Stimulated activated naive CD8-positive, alpha-beta T cell treated with anti-CD3 and anti-CD28 coated beads, Interleukin-15, Interleukin-2, amounts not matched to agents 100 U/mL and 50 U/mL, for 24 hours (primary cell): Measurements from ENCODE around the gene MAPKBP1.
A peak's percentile ranks its signal among the peaks of the same experiment; 100 is the strongest.

ENCODE experiments used
- ATAC-seq: fragments of 150-1000 bp; cut with Tn5 transposase; one replicate; pipeline ENCODE4 v1.10.0; 2021
- DNase-seq: peaks from one replicate; pipeline ENCODE4 v3.0.0; 2021

Gene MAPKBP1

DNA sequence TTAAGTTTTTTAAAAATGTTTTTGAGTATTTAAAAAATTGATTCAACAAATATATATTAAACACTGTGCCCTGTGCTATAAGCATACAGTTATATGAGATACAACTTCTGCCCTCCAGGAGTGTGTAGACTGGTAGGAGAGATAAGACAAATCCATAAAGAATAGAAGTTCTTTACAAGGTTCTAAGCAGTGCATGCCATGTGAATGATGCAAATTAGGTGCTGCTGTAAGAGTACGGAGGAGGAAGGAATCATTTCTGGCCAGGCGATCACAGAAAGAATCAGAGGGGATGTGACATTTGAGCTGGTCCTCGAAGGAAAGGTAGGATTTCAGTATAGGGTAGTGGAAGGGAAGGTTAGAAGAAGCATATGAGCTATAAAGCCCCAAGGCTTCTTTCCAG lies 14.0 kb downstream of the MAPKBP1 start:
- DNase-seq (no peak), ATAC-seq (no peak)

DNA sequence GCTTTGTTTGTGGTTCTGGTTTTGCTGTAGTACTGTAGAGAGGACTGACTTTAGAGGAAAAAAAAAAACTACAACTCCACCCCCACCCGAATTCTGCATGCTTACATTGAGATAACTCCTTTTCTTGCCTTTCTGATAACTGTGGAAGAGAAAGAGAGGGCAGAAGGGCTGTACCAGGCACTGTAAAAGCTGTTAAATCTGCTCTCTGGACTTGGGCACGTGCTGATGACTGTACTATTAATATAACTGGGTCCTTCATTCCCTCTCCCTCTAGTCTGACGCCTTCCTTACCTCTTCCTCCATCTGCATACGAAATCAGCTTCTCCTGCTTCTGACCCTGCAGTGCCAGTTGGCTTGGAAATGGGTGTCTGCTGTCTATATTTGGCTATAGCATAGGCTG lies 15.0 kb downstream of the MAPKBP1 start:
- DNase-seq (no peak), ATAC-seq (no peak)

DNA sequence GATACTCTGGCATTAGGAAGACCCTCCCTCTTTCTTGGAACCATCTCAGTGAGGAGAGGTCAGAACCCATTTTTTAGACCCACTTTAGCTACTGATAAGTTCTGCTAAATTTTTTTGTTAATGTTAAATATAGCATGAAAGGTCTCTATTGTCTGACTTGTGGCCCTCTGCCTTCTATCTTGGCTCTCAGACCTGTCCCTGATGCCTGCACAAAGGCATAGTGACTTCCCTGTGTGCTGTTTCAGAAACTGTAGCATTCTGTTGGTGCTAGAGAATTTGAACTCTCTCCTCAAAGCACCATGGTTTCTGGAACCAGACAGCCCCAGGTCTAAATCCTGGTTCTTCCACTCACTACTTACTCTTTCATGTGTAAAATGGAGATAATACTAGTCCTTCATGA lies 15.4 kb downstream of the MAPKBP1 start:
- no peak for ATAC-seq
- no peak for DNase-seq

DNA sequence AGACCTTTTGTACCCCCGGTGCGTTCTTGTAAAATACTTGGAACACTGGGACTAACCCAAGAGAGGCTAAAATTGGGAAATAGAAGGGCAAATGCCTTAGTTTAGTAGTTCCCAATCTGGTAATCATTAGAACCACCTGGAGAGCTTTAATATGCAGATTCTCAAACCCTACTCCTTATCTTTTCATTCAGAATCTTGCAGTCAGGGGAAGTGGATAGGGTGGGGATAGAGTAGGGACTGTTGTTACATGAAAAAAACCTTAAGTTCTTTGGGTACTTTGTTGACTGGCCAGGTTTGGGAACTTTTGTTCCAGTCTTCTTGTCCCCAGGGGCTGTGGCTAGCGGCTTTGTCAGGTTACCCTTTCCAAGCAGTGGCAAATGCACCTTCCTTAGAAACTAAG lies 15.9 kb downstream of the MAPKBP1 start:
- ATAC-seq (no peak), DNase-seq (no peak)

DNA sequence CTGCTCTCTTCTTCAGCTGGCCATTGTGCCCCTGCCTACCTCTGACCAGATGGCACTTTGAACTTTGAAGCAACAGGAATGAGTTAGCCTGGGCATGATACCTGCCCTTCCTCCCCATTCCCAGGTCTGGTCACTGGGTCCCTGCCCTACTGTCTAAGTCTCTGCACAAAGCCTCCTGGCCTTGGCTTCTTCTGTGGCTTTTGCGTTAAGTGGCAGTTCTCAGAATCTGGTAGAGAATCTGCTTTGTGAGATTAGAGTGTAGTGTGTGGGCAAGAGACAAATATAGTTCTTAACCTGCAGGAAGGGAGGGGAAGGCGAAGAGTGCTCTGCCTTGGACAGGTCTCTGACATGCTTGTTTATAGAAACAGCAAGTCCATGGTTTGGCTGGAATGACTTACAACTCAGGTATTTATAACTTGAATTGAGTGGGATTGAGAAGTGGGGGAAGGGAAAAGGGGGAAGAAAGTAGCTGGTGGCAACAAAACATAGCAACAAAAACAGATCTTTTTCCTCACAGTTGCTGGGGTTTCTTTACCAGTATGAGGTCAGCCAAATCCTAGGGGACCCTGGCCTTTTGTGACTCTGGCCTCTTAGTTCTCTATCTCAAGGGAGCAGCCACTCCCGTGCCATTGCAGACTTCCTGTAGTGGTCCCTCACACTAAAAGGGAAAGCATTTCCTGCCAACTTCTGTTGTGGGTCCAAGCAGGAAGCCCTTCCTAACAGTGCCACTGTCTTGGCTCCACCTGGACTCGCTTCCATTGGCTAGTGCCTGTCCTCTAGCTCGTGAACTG lies 16.7 kb downstream of the MAPKBP1 start:
- ATAC-seq (no peak), DNase-seq (no peak)

DNA sequence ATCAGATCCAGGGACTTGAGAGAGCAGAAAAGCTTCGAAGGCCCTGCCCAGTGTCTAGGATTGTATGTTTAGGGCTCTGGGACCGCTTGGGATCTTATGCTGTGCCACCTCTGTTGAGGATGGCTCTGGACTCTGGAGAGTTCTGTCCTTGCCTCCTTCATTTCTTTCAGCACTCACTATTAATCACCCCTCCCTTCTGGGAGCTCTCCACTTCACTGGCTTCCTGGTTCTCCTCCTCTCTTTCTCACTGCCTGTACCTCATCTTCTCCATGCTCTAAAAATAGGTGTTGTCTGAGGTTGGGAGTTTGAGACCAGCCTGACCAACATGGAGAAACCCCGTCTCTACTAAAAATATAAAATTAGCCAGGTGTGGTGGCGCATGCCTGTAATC lies 17.3 kb downstream of the MAPKBP1 start:
- DNase-seq: no peak
- ATAC-seq: no peak

DNA sequence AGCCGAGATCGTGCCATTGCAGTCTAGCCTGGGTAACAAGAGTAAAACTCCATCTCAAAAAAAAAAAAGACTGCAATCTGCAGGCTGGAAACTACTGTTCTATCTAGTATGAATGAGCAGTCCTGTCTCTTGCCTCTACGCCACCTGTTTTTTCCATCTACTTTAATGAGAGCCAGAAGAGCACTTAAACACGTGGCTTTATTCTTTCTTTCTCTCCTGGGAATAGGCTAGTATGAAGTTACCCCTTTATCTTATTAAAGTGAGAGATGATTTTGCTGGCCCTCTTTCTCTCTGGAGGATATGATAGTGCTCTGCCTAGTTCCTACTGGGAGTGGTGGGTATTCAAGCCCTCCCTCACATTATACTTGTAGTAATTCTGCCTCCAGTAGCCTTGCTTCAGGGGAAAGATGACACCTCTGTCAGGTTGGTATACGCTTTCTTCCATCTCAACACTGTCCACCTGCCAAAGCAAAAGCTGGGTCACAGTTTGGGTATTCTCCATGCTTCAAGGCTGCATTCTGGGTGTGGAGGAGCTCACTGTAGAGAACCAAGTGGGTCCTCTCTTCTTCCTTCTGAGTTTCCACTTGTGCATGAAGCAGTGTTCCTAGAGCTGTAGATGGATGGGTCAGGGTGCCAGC lies 17.8 kb downstream of the MAPKBP1 start:
- ATAC-seq: no peak
- DNase-seq: no peak

DNA sequence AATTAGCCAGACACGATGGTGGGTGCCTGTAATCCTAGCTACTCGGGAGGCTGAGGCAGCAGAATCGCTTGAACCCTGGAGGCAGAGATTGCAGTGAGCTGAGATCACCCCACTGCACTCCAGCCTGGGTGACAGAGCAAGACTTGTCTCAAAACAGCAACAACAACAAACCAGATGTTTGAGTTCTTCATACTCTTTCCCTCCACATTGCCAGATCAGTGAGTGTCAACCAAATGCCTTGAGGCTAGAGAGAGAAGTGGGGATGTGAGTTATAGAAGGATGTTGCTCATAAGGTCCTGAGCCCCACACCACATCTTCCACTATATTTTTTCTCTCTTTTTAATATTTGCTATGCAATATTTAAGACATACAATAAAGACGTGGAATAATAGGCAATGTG lies 19.8 kb downstream of the MAPKBP1 start:
- ATAC-seq (no peak), DNase-seq (no peak)

DNA sequence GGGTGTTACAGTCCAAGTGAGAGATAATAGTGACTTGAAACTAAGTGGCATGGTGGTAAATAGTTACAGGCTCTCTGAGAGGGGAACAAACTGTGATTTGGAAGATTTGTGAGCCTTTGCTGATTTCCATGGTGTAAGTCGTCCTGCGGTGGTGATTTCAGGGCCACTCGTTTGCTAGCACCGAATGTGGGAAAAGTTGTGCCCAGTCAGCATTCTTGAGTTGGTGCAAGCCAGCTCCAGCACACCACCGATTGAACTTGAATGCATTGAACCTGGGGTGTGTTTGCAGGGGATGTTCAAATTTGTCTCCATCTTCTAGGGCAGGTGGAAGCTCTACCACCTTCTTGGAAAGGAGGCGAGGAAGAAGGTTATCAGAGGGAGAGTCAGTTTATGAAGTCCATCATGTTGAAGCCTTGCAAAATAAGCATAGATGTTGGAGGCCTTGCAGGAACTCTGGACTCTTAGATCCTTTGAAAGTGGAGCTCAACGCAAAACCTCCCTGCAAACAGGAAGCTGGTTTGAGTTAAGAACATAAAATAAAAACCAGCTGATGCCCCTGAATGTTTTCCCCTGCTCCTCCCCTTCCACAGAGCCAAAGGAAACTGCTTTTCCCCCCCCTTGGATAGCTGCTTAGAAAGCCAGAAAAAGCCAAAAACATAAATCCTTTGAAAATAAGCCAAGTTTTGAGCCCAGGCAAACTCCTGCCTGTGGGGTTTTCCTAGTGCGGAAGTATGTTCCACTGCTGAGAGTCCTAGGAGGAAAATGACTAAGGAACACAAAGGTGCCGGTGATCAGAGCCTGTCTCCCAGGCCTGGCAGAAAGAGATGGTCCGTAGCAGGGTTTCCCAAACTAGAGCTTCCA lies 21.9 kb downstream of the MAPKBP1 start:
- ATAC-seq: no peak

DNA sequence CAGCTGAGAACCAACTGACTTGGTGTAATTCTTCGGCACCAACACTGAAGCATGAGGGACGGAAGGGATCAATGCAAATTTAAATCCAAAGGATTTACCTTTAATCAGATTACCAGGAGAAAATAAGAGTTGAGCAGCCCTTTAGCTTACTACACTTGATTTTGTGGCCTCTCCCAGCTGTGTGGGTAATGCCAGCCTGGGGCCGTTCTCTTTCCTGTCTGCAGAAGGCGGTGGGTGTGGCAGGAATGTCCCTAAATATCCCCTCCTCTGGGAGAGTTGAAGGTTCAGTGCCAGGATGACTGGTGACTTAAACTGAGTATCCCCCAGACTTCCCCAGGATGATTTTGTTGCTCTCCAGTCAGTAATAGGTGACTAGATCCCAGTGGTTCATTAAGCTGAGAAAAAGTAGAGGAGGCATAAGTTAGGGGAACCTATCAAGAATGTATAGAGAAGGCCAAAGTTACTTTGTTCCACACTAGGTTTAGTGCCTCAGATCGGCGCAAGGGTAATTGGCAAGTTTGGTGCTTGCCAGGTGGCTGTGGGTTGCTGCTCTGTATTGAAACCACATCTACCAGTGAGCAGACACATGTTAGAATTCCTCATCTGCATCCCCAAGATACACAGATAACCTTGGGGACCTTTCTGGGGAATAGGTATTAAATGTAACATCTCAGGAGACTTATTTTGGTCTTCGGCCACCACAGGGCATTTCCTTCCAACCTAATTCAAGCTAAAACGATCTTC lies 23.1 kb downstream of the MAPKBP1 start:
- no peak for DNase-seq
- ATAC-seq: no peak

More for the DNA sequence above, 21.9 kb downstream of the MAPKBP1 start:
- no peak for DNase-seq

DNA sequence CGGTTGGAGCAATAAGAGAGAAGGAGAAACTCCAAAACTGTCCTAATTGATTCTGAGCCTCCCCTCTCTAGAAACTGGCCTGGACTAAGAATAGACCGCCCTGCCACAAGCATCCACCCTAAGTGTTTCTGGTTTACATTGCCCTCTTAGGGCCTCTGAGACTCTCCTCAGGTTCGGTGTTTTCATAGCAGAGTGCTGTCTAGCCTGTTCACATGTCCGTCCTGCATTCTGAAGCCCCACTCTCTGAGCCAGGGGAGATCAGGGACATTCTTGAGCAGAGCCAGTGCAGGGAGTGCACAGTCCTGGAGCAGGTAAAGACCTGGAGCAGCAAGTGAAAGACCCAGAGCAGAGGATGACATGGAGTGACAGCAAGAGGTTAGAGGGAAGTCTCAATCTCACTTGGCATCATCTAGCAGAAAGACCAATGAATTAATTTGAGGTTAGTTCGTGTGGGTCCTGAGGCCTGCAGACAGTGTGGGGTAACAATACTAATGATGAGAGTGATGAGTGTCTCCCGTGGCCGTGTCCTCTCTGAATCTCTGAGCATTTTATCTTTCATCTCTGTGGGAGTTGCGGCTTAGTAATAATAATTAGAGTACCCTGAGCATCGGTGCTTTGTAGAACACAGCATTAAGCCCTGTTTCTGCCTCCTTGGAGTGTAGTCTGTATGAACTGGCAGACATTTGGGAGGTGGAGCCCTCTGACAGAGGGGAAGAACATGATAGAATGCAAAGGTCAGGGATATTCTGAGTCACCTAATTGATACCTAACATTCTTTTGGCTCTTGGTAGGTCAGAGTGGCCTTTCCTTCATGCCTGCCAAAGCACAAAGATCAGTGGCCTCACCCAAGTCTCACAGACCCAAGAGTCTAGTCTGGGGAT lies 24.6 kb downstream of the MAPKBP1 start:
- DNase-seq (peak; percentile 13), ATAC-seq (peak; percentile 85)

DNA sequence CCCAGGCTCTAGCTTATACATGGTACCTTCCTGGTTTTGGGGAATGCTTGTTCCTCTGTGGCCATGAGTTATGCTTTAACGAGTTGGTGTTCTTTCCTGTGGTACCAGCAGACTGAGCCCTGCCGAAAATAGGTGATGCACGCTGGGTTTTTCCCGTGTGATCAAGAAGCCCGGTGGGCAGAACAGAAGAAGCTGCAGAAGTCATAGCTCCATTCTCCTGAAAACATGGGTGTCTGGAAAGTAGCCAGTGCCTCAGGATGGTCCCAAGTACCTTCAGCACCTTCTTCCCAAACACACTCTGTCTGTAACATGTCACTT lies 25.2 kb downstream of the MAPKBP1 start:
- DNase-seq: no peak
- no peak for ATAC-seq

DNA sequence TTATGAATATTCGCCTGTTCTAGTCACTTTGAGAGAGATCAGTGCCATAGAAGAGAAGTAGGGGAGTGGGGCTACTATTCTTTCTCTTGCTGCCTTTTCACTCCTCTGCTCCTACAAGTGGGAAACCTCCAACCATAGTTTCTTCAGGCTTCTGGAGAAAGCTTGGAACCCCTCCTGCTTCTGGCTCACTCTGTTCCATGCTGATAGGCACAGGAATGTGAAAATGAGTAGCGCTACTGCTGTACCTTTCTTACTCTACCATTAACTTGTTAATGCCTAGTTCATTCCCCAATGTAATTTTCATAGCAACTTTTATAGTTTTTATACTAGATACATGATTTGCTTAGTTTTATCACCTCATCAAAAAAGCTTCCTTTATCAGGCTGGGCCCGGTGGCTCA lies 26.9 kb downstream of the MAPKBP1 start:
- ATAC-seq (no peak), DNase-seq (no peak)

DNA sequence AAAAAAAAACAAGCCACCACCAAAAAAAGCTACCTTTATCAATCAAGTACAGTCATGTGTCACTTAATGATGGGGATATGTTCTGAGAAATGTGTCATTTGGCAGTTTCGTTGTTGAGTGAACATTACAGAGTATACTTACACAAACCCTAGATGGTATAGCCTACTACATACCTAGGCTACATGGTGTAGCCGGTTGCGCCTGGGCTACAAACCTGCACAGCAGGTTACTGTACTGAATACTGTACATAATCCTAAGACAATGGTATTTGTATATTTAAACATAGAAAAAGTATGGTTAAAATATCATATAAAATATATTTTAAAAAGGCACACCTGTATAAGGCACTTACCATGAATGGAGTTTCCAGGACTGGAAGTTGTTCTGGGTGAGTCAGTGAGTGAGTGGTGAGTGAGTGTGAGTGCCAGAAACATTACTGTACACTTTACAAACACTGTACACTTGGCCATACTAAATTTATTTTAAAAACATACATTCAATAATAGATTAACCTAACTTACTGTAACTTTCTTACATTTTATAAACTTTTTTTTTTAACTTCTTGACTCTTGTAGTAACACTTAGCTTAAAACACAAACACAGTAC lies 27.7 kb downstream of the MAPKBP1 start:
- DNase-seq (no peak), ATAC-seq (no peak)

DNA sequence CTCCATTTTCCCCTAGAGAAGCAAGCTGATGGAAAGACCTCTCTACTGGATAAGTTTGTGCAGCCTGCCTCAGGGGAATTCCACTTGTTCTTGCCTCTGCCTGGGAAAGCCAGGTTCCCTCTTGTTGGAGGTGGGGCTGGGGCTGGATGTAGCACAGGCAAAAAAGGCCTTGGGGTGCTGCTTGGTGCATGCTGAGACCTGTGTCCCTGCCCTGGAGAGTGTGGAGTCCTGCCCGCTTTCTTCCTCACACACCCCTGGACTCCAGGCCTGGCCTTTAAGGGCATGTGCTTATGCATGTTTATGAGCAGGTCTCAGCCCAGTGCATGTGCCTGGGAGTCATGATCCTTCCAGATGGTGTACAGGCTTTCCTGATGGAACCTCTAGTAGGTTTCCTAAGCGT lies 30.1 kb downstream of the MAPKBP1 start:
- DNase-seq (no peak), ATAC-seq (no peak)

DNA sequence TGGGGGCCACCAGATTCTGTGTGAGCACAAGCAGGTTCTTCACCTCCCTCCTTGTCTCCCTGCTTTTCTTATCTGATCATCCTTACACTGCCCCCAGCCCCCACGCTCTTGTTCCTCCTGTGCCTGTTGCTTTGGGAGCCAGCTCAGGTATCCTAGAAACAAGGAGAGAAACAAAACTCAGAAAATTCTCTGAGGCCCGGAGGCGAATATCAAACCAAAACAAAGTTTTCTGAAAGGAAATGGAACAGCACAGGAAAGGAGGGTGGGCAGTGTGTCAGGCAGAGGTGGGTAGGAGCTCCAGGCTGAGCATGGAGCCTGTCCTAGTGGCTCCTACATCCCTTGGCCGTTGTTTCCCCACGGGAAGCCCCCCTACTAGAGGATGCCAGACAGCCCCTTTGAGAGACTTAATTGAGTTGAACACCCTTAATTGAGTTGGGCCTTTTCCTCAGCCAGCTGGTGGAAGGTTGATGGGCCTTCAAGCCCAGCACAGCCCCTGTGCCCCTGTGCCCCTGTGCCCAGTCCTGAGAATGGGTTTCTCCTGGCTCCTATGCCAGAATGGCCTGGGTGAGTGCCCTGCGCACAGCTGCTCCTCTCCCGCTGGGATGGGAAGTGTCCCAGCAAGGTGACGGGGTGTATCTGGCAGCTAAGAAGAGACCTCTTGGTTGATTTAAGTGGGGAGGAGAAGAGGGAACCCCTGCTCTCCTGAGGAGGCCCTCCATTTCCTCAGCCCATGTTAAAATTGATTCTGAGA lies 30.8 kb downstream of the MAPKBP1 start:
- no peak for DNase-seq
- no peak for ATAC-seq

DNA sequence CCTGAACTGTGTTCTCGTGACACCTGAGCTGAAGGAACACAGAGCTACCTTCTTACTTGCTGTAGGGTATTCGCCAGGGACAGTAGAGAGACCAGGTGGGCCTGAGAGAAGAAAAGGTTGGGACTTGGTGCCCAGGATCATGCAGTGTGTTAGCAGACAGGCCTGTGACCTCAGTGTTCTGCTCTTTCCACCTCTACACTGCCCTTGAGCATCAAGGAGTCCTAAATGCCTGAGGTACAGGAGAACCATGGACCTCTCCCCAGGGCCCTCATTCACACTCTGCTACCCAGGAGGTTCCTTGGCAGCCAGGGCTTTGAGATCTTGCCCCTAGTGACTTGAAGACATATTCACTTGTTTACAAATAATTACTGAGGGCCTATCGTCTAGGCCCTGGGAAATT lies 31.4 kb downstream of the MAPKBP1 start:
- no peak for DNase-seq
- ATAC-seq: no peak

DNA sequence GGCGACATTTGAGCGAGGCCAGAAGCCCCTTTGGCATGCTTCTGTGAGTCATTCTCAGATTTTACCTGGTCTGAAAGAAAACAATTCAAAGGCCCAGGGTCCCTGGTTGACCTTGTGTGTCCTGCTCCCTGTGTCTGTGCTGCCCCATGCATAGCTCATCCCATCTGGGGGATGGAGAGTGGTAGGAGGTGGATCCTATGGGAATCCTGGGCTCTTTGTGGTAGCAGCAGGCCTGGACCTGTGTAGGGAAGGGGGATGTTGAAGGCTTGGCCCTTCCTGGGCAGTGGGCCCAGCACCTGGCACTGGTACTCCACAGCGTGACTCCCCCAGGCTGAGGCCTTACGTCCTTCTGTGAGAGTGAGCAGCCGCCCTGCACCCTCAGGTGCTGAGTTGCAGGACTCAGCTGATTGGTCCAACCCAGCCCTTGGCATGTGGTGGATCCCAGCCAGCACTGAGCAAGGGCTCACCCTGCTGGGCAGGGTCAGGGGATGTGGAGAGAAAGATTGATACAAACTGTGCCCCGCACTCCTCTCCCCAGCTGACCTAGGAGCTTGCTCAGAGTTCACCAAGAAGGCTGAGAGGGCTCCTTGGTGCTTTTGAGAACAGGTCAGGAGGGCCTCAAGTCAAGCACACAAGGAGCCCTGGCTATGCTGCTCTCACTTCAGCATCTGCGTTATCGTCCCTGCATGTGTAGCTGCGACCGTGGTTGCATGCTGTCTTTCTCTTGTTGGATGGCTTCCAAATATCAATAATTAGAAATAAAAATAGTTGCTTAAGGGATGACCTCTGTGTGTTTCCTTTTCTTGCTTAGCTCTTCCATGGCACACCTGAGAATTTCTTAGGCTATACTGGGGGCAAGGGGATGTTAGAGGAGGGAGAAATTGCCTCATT lies 32.3 kb downstream of the MAPKBP1 start:
- DNase-seq (no peak), ATAC-seq (no peak)

DNA sequence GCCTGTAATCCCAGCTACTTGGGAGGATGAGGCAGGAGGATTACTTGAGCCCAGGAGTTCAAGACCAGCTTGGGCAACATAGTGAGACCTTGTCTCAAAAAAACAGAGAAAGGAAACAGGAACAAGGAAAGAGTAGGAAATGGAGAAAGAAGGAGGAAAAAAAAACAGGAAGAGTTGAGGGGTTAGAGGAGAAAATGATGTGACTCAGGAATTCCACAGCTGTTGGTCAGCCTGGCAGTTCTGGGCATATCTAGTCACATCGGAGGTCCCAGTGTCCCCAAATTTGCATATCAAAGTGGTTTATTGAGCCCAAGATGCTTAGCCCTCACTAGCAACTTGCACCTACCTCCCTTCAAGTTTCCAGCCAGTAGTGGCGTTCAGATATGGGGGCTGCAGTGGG lies 34.8 kb downstream of the MAPKBP1 start:
- no peak for ATAC-seq

More for the DNA sequence above, 34.8 kb downstream of the MAPKBP1 start:
- no peak for DNase-seq
